ENCODE measurements around the gene NF2.
"Not testable (repeated sequence)": the region's sequence is repeated elsewhere in the genome, so short reads cannot be mapped to it uniquely, and the experiment has no call there.

The NF2 gene

GRCh38 chr22:29603358-29604075, at the start of gene NF2:
Gene NF2 (plus strand): TSS chr22:29603633. CDS start chr22:29603999, 366 bp downstream.
- DNase-seq: peak; percentile 79 to 100 (median 99)

- DNase-seq: peak in 46 of 58 donors; percentile 1 to 81 (median 30)
These were observed 48.3 kb upstream of the NF2 start for GRCh38 chr22:29555065-29555644.

- no peak for DNase-seq
These were observed 44.4 kb upstream of the NF2 start for GRCh38 chr22:29559030-29559429.

- DNase-seq: no peak
These were observed 43.6 kb upstream of the NF2 start for GRCh38 chr22:29559853-29560252.

- DNase-seq: no peak
These were observed 39.6 kb upstream of the NF2 start for GRCh38 chr22:29563652-29564460.

GRCh38 chr22:29566513-29566912, 36.9 kb upstream of the NF2 start:
- not testable (repeated sequence) for DNase-seq

- no peak for DNase-seq
These were observed 36.1 kb upstream of the NF2 start for GRCh38 chr22:29567338-29567737.

- DNase-seq: no peak
These were observed 34.3 kb upstream of the NF2 start for GRCh38 chr22:29569011-29569678.

- DNase-seq: peak in 10 of 58 donors; percentile 3 to 40 (median 13)
These were observed 33.0 kb upstream of the NF2 start for GRCh38 chr22:29570456-29570855.

- DNase-seq: no peak
These were observed 32.4 kb upstream of the NF2 start for GRCh38 chr22:29570912-29571549.

- DNase-seq: no peak
These were observed 28.5 kb upstream of the NF2 start for GRCh38 chr22:29574762-29575450.

GRCh38 chr22:29578462-29579200, 24.8 kb upstream of the NF2 start:
- no peak for DNase-seq

GRCh38 chr22:29580200-29580810, 23.1 kb upstream of the NF2 start:
- peak in 1 of 58 donors; percentile 5 for DNase-seq

GRCh38 chr22:29581799-29582198, 21.6 kb upstream of the NF2 start:
- peak in 1 of 58 donors; percentile 6 for DNase-seq

GRCh38 chr22:29584975-29585374, 18.5 kb upstream of the NF2 start:
- no peak for DNase-seq

- not testable (repeated sequence) for DNase-seq
These were observed 17.2 kb upstream of the NF2 start for GRCh38 chr22:29586193-29586705.

GRCh38 chr22:29587938-29588699, 15.3 kb upstream of the NF2 start:
- no peak for DNase-seq

- DNase-seq: no peak
These were observed 9.5 kb upstream of the NF2 start for GRCh38 chr22:29593923-29594322.
